ENCODE results near the gene PITPNC1. TPM values are rescaled to one million over a fixed set of nuclear protein-coding genes. Genes with fewer than 3 reads are reported as not detected.
A peak's percentile ranks its signal among the peaks of the same experiment; 100 is the strongest.
"Not testable (repeated sequence)": the region's sequence is repeated elsewhere in the genome, so short reads cannot be mapped to it uniquely, and the experiment has no call there.

The PITPNC1 gene
- total RNA-seq, 2 donors from 2014 or later: 10.8 to 20.4 TPM

DNA sequence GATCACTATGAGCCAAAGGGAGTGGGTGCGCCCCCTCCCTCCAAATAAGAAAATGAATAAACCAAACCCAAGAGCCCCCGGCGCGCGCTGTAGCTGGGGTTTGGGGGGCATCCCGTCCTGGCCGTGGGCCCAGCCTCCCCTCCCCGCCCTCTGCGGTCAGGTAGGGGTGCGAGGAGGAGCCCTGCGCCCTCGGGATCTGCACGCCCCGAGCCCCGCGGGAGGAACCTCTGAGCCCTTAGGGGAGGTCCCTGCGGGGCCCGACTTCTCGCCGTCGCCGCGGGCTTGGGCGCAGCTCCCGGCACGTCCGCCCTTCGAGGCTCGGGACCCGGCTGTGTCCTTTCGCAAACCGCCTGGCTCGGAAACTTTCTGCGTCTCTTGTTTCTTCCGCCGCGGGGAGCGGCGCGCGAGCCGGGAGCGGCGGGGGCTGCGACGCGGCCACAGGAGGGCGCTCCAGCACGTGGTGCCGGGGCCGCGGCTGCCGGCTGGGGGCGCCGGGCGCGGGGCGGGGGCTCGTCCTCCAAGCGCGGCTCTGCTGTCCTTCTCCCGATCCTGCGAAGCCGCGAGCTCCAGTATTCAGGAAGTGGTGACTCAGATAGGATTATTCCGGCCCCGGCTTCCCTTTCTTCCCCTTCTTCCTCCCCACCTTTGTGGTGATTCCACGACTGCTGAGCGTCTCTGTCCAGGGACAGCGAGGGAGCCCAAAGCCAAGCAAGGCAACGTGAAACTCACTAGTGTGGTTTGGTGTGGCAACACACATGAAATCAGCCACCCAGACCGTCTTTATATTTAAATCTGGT lies 1.6 kb downstream of the PITPNC1 start:
- no peaks in the 10 kb centered on the region for H3K4me1 ChIP-seq
- TF ChIP-seq, protein P1, sequence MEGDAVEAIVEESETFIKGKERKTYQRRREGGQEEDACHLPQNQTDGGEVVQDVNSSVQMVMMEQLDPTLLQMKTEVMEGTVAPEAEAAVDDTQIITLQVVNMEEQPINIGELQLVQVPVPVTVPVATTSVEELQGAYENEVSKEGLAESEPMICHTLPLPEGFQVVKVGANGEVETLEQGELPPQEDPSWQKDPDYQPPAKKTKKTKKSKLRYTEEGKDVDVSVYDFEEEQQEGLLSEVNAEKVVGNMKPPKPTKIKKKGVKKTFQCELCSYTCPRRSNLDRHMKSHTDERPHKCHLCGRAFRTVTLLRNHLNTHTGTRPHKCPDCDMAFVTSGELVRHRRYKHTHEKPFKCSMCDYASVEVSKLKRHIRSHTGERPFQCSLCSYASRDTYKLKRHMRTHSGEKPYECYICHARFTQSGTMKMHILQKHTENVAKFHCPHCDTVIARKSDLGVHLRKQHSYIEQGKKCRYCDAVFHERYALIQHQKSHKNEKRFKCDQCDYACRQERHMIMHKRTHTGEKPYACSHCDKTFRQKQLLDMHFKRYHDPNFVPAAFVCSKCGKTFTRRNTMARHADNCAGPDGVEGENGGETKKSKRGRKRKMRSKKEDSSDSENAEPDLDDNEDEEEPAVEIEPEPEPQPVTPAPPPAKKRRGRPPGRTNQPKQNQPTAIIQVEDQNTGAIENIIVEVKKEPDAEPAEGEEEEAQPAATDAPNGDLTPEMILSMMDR (IDR thresholded peaks at IDR 0.05): peak; percentile 15
- no peaks in the 10 kb centered on the region for H3K36me3 ChIP-seq
- H3K27me3 ChIP-seq: no peaks in the 10 kb centered on the region
- peak overlapping the region; percentile 82 for H3K4me3 ChIP-seq
- H3K9me3 ChIP-seq: no peaks in the 10 kb centered on the region
- peak; percentile 72 for DNase-seq
- peak overlapping the region; percentile 92 for H3K27ac ChIP-seq
- intact Hi-C loops (cut with DNase I): loop anchor here (2.0 to 10.0 kb wide), 2 partner anchors 96 to 226 kb away; no protein-coding TSS in a partner anchor
- H3K9ac ChIP-seq (ENCODE audit: low read depth in 2 of 2, low read length in 2 of 2): peak overlapping the region; percentile 87 to 90

DNA sequence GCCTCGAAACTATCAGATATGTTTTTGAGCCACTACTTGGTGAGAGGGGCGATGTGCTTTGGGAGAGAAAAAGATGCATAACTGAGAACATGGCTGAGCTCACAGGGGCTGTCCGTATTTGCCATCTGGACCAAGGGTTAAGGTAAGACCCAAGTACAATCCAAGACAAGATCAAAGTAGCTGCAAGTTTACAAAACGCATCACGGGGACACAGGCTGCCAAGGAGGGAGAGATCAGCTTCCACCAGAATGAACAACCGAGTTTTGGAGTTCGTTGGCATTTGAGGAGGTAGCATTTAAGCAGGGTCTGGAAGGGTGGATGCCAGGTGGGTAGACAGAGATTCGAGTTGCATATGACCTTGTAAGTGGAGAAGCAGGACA lies 2.2 kb downstream of the PITPNC1 start:
- DNase-seq: no peak
- Histone ChIP-seq H3K9ac (ENCODE audit: low read depth in 2 of 2, low read length in 2 of 2) (peak overlapping the region; percentile 64 to 90), H3K36me3 (no peaks in the 10 kb centered on the region), H3K27ac (peak overlapping the region; percentile 92), H3K9me3 (no peaks in the 10 kb centered on the region), H3K4me3 (peak overlapping the region; percentile 82), H3K4me1 (no peaks in the 10 kb centered on the region), H3K27me3 (no peaks in the 10 kb centered on the region)
- intact Hi-C loops (cut with DNase I): loop anchor here (2.0 to 10.0 kb wide), 2 partner anchors 96 to 226 kb away; no protein-coding TSS in a partner anchor
- TF ChIP-seq, protein P1 (IDR thresholded peaks at IDR 0.05): no peak

DNA sequence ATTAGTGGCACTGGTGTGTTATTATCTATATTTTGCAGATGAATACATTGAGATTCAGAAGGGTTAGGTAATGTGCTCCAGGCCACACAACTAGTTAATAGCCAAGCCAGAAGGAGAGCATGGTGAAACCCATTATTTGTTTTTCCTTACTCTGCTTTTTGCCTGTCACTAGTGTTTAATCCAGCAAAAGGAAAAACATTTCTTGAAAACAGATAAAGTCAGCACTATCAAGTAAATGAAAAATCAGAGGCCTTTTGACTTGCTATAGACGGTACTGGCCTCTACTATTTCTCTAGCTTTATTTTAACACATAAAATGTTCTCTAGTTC lies 4.8 kb downstream of the PITPNC1 start:
- Histone ChIP-seq H3K36me3 (no peaks in the 10 kb centered on the region), H3K9ac (ENCODE audit: low read depth in 2 of 2, low read length in 2 of 2) (no peak overlapping the region), H3K4me1 (no peaks in the 10 kb centered on the region), H3K27me3 (no peaks in the 10 kb centered on the region), H3K27ac (no peak overlapping the region), H3K4me3 (no peak overlapping the region), H3K9me3 (no peaks in the 10 kb centered on the region)
- no peak for DNase-seq
- TF ChIP-seq, protein P1 (IDR thresholded peaks at IDR 0.05): no peak
- intact Hi-C loops (cut with DNase I): no loop called here

GRCh38 chr17:67385122-67385988 lies 8.3 kb downstream of the PITPNC1 start:
- H3K36me3 ChIP-seq: no peaks in the 10 kb centered on the region
- H3K9ac ChIP-seq (ENCODE audit: low read depth in 2 of 2, low read length in 2 of 2): no peak overlapping the region
- DNase-seq: no peak
- TF ChIP-seq, protein P1 (IDR thresholded peaks at IDR 0.05): no peak
- H3K27me3 ChIP-seq: no peaks in the 10 kb centered on the region
- intact Hi-C loops (cut with DNase I): no loop called here
- no peak overlapping the region for H3K27ac ChIP-seq
- H3K4me3 ChIP-seq: no peak overlapping the region
- H3K4me1 ChIP-seq: no peaks in the 10 kb centered on the region
- no peaks in the 10 kb centered on the region for H3K9me3 ChIP-seq

DNA sequence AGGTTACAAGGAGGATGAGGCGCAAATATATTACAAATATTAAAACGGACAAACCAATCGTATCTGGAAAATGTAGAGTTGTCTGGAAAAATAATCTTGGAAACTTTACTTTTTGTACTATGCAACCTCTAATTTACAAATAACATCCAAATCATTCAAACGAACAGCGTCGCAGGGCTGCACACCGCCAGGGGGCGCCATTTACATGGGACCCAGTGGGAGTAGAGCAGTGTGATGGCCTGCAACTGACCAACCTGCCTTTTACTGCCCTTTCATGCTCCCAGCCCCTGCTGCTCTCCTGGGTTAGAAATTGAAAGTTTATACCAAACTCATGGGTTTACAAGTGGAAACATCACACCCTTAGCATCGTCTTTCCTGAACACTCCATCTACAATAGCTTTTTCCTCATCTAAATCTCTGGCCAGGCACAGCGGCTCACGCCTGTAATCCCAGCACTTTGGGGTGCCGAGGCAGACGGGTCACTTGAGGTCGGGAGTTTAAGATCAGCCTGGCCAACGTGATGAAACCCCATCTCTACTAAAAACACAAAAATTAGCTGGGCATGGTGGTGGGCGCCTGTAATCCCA lies 10.0 kb downstream of the PITPNC1 start:
- no peaks in the 10 kb centered on the region for H3K27me3 ChIP-seq
- intact Hi-C loops (cut with DNase I): no loop called here
- no peaks in the 10 kb centered on the region for H3K9me3 ChIP-seq
- H3K4me1 ChIP-seq: no peaks in the 10 kb centered on the region
- TF ChIP-seq, protein P1 (IDR thresholded peaks at IDR 0.05): peak; percentile 81
- peak; percentile 73 for DNase-seq
- no peak overlapping the region for H3K4me3 ChIP-seq
- H3K27ac ChIP-seq: no peak overlapping the region
- H3K9ac ChIP-seq (ENCODE audit: low read depth in 2 of 2, low read length in 2 of 2): no peak overlapping the region
- H3K36me3 ChIP-seq: no peaks in the 10 kb centered on the region

- not testable (repeated sequence) for DNase-seq; H3K9ac ChIP-seq (ENCODE audit: low read depth in 2 of 2, low read length in 2 of 2)
These were observed 11.5 kb downstream of the PITPNC1 start for GRCh38 chr17:67388536-67388935.

More at GRCh38 chr17:67388536-67388935, 11.5 kb downstream of the PITPNC1 start:
- intact Hi-C loops (cut with DNase I); H3K36me3 ChIP-seq; H3K9me3 ChIP-seq; H3K4me3 ChIP-seq; H3K27me3 ChIP-seq; H3K27ac ChIP-seq; H3K4me1 ChIP-seq: not testable (repeated sequence)

Data from colonic mucosa (tissue), 4 donors.